Measurements from ENCODE around the gene MAGOHB. TPM values are rescaled to one million over a fixed set of nuclear protein-coding genes. Genes with fewer than 3 reads are reported as not detected.

MAGOHB gene
- total RNA-seq, 1 donor from 2014 or later = 12.3 TPM

GRCh38 chr12:10554756-10555481 lies 58.5 kb downstream of the MAGOHB start:
- no peak for DNase-seq (ENCODE audit: low read depth)

- DNase-seq (ENCODE audit: low read depth) = no peak
These were observed 59.1 kb downstream of the MAGOHB start for GRCh38 chr12:10554228-10554755.

Other genes with a start within 250 kb of the MAGOHB start
- not detected in 2 replicates for gene KLRK1, start 223.6 kb downstream of the MAGOHB start, total RNA-seq
- not detected in 2 replicates for gene KLRC4, start 203.9 kb downstream of the MAGOHB start, total RNA-seq
- gene KLRC3, start 193.0 kb downstream of the MAGOHB start, total RNA-seq = not detected in 2 replicates
- 0.87 TPM in 1 of 2 replicates, not detected in the other for gene KLRC2, start 177.6 kb downstream of the MAGOHB start, total RNA-seq
- 0.05 and 0.35 TPM in 2 replicates for gene KLRC1, start 160.2 kb downstream of the MAGOHB start, total RNA-seq
- 1.2 and 2.6 TPM in 2 replicates for gene EIF2S3B, start 107.7 kb downstream of the MAGOHB start, total RNA-seq
- 2.6 and 4.3 TPM in 2 replicates for gene STYK1, start 60.4 kb upstream of the MAGOHB start, total RNA-seq
- 67.6 and 163 TPM in 2 replicates for gene YBX3, start 109.7 kb upstream of the MAGOHB start, total RNA-seq
- gene TAS2R7, start 189.0 kb upstream of the MAGOHB start, total RNA-seq = 0.20 TPM in 1 of 2 replicates, not detected in the other
- 0.25 TPM in 1 of 2 replicates, not detected in the other for gene TAS2R8, start 193.7 kb upstream of the MAGOHB start, total RNA-seq
- 0.35 TPM in 1 of 2 replicates, not detected in the other for gene TAS2R9, start 196.6 kb upstream of the MAGOHB start, total RNA-seq
- 3.0 TPM in 1 of 2 replicates, not detected in the other for gene TAS2R10, start 212.7 kb upstream of the MAGOHB start, total RNA-seq
- 1.4 and 2.3 TPM in 2 replicates for gene PRR4, start 235.9 kb upstream of the MAGOHB start, total RNA-seq

Data from renal cortical epithelial cell (primary cell).